IPS DF 19.7 (cell line): ENCODE data around the gene DNAJB14.

Experiments
- DNase-seq: peaks from one replicate; pipeline ENCODE4 v3.0.0-alpha.2; 2013; ENCODE audit warnings: low read depth, low spot score

Gene DNAJB14

GRCh38 chr4:99872570-99872969, 73.8 kb downstream of the DNAJB14 start:
- DNase-seq, result no peak

GRCh38 chr4:99868126-99868596, 78.3 kb downstream of the DNAJB14 start:
- DNase-seq, result peak; percentile 30

- DNase-seq, result no peak
Observed at GRCh38 chr4:99863804-99864203, 82.6 kb downstream of the DNAJB14 start.

- no peak for DNase-seq
Observed at GRCh38 chr4:99861120-99861905, 85.1 kb downstream of the DNAJB14 start.

GRCh38 chr4:99860521-99860920, 85.9 kb downstream of the DNAJB14 start:
- no peak for DNase-seq

GRCh38 chr4:99859618-99860017, 86.8 kb downstream of the DNAJB14 start:
- no peak for DNase-seq

GRCh38 chr4:99857307-99857706, 89.1 kb downstream of the DNAJB14 start:
- no peak for DNase-seq

GRCh38 chr4:99856166-99856565, 90.3 kb downstream of the DNAJB14 start:
- DNase-seq, result no peak

GRCh38 chr4:99855678-99856077, 90.7 kb downstream of the DNAJB14 start:
- DNase-seq, result no peak

GRCh38 chr4:99853999-99854398, 92.4 kb downstream of the DNAJB14 start:
- DNase-seq, result no peak

GRCh38 chr4:99853190-99853589, 93.2 kb downstream of the DNAJB14 start:
- DNase-seq, result no peak

GRCh38 chr4:99852199-99852749, 94.1 kb downstream of the DNAJB14 start:
- no peak for DNase-seq

- no peak for DNase-seq
Observed at GRCh38 chr4:99848591-99849001, 97.8 kb downstream of the DNAJB14 start.

GRCh38 chr4:99847362-99847976, 98.9 kb downstream of the DNAJB14 start:
- DNase-seq, result no peak

- DNase-seq, result no peak
Observed at GRCh38 chr4:99846891-99847290, 99.5 kb downstream of the DNAJB14 start.
